CD4-positive, alpha-beta memory T cell (primary cell): Measurements from ENCODE around the gene SH3BP2. TPM values are rescaled to one million over a fixed set of nuclear protein-coding genes. Genes with fewer than 3 reads are reported as not detected.

Experiments used
- CTCF ChIA-PET: fragments of 350-600 bp; sonication (Branson Sonifier 250); formaldehyde crosslinking; loops from one replicate; lab custom pipeline; 2021; ENCODE audit warnings: inconsistent platforms; ENCODE audit not compliant: partially characterized antibody; lab: Charles Lee
- POLR2A ChIA-PET: fragments of 350-600 bp; sonication (Branson Sonifier 250); formaldehyde crosslinking; loops from one replicate; lab custom pipeline; 2021; ENCODE audit not compliant: partially characterized antibody; lab: Charles Lee
- DNase-seq, 5 donors: peaks; one replicate each; pipeline versions ENCODE4 v3.0.0 to v3.0.0-alpha.2; 2020 to 2022; ENCODE audit warnings: mixed read lengths in 1 of 5
- H3K27ac ChIP-seq: one replicate; pipeline ENCODE4 v1.7.0; 2013; ENCODE audit warnings: low read depth, low read length
- H3K27me3 ChIP-seq: 2 replicates; pipeline ENCODE4 v1.7.0; 2013; ENCODE audit warnings: mild to moderate bottlenecking, low read length, moderate library complexity; ENCODE audit not compliant: insufficient read depth
- H3K36me3 ChIP-seq: 2 replicates; pipeline ENCODE4 v1.7.0; 2013; ENCODE audit warnings: mild to moderate bottlenecking, low read length, moderate library complexity; ENCODE audit not compliant: insufficient read depth
- H3K4me1 ChIP-seq: 2 replicates; pipeline ENCODE4 v1.7.0; 2013; ENCODE audit warnings: mild to moderate bottlenecking, low read length, moderate library complexity; ENCODE audit not compliant: insufficient read depth
- H3K4me3 ChIP-seq, 2 donors: one replicate each; pipeline ENCODE4 v1.7.0; 2013; ENCODE audit warnings: low read length in 2 of 2, mild to moderate bottlenecking in 1 of 2
- H3K9me3 ChIP-seq, 2 donors: one replicate each; pipeline ENCODE4 v1.7.0; 2013; ENCODE audit warnings: low read length in 2 of 2, control low read depth in 1 of 2; ENCODE audit not compliant: control insufficient read depth in 1 of 2
- H3K27ac Mint-ChIP-seq, 7 donors: one replicate each; pipeline ENCODE4 v1.8.0; 2020 to 2021; ENCODE audit warnings: mixed read lengths in 7 of 7, mild to moderate bottlenecking in 6 of 7, inconsistent platforms in 3 of 7, moderate library complexity in 3 of 7
- H3K27me3 Mint-ChIP-seq, 2 donors: one replicate each; pipeline ENCODE4 v1.8.0; 2020 to 2021; ENCODE audit warnings: mixed read lengths in 2 of 2
- H3K36me3 Mint-ChIP-seq, 2 donors: one replicate each; pipeline ENCODE4 v1.8.0; 2020 to 2021; ENCODE audit warnings: mixed read lengths in 2 of 2, inconsistent platforms in 1 of 2, mild to moderate bottlenecking in 1 of 2
- H3K4me1 Mint-ChIP-seq, 4 donors: one replicate each; pipeline ENCODE4 v1.8.0; 2020 to 2021; ENCODE audit warnings: mixed read lengths in 4 of 4, mild to moderate bottlenecking in 1 of 4
- H3K4me3 Mint-ChIP-seq, 8 donors: one replicate each; pipeline ENCODE4 v1.8.0; 2020 to 2021; ENCODE audit warnings: mixed read lengths in 8 of 8, mild to moderate bottlenecking in 7 of 8, moderate library complexity in 6 of 8, inconsistent platforms in 3 of 8
- H3K9me3 Mint-ChIP-seq, 8 donors: one replicate each; pipeline ENCODE4 v1.8.0; 2020 to 2021; ENCODE audit warnings: mixed read lengths in 8 of 8, mild to moderate bottlenecking in 5 of 8, inconsistent platforms in 3 of 8, moderate library complexity in 1 of 8
- intact Hi-C: fragments of 100-400 bp; cut with micrococcal nuclease; formaldehyde crosslinking; loops from one replicate; pipeline ENCODE4 v1.15.1; 2023
- polyA plus RNA-seq, 2 donors: library from polyadenylated mRNA; unstranded; fragments of 300-500 nt; fragmentation: Illumina TruSeq; gene quantifications; one replicate each; pipeline ENCODE4 v1.2.3, GENCODE V29; 2021
- total RNA-seq, 2 experiments: library from RNA; stranded (reverse); gene quantifications; one replicate each; pipeline ENCODE4 v1.2.3, GENCODE V29; 2021

The SH3BP2 gene
- total and polyA plus RNA-seq, 4 experiments from 2014 or later = 3.8 to 44.3 (median 27.1) TPM

- CTCF ChIA-PET = no interaction called here
- H3K4me1 ChIP-seq = peaks cover 69% of the 10 kb centered on the region
- no peak for DNase-seq
- no peaks in the 10 kb centered on the region for H3K9me3 ChIP-seq
- no peaks in the 10 kb centered on the region for H3K27me3 ChIP-seq
- POLR2A ChIA-PET = interaction anchor here (1.3 kb wide), 1 partner anchor 72 kb away, joined by 3 read pairs; no protein-coding TSS in a partner anchor
- peaks cover 0 to 1% (median 0%) of the 10 kb centered on the region in 8 donors for H3K9me3 Mint-ChIP-seq
- H3K36me3 Mint-ChIP-seq = peaks cover 0 to 13% of the 10 kb centered on the region in 2 donors
- peak overlapping the region in 2 of 7 donors; percentile 23 to 35 for H3K27ac Mint-ChIP-seq
- H3K27ac ChIP-seq = no peak overlapping the region
- peaks cover 42 to 83% (median 62%) of the 10 kb centered on the region in 4 donors for H3K4me1 Mint-ChIP-seq
- no peak overlapping the region for H3K4me3 ChIP-seq
- H3K4me3 Mint-ChIP-seq = no peak overlapping the region
- H3K36me3 ChIP-seq = no peaks in the 10 kb centered on the region
- intact Hi-C loops = no loop called here
- H3K27me3 Mint-ChIP-seq = no peaks in the 10 kb centered on the region
Observed at GRCh38 chr4:2870082-2870481, 77.2 kb downstream of the SH3BP2 start.

- H3K4me3 Mint-ChIP-seq = peak overlapping the region in 1 of 8 donors; percentile 12
- ChIA-PET POLR2A (interaction anchor here (0.8 to 1.5 kb wide), 3 partner anchors 9 to 33 kb away, joined by 3 to 6 read pairs (median 3); no protein-coding TSS in a partner anchor), CTCF (interaction anchor here (0.8 to 2.0 kb wide), 8 partner anchors 8 to 115 kb away, joined by 3 to 8 read pairs (median 4); partner anchors contain the start of gene TNIP2)
- intact Hi-C loops = no loop called here
- Histone ChIP-seq H3K27me3 (no peaks in the 10 kb centered on the region), H3K4me1 (peaks cover 62% of the 10 kb centered on the region), H3K9me3 (no peaks in the 10 kb centered on the region), H3K27ac (no peak overlapping the region), H3K4me3 (no peak overlapping the region), H3K36me3 (peaks cover 8% of the 10 kb centered on the region)
- no peaks in the 10 kb centered on the region for H3K9me3 Mint-ChIP-seq
- peaks cover 0 to 22% of the 10 kb centered on the region in 2 donors for H3K36me3 Mint-ChIP-seq
- DNase-seq = no peak
- no peaks in the 10 kb centered on the region for H3K27me3 Mint-ChIP-seq
- H3K4me1 Mint-ChIP-seq = peaks cover 40 to 84% (median 59%) of the 10 kb centered on the region in 4 donors
- H3K27ac Mint-ChIP-seq = peak overlapping the region in 6 of 7 donors; percentile 20 to 66 (median 42)
Observed at GRCh38 chr4:2871466-2871865, 78.6 kb downstream of the SH3BP2 start.

- Mint-ChIP-seq H3K4me3 (peak overlapping the region in 2 of 8 donors; percentile 1 to 12), H3K36me3 (peaks cover under 1 to 22% of the 10 kb centered on the region in 2 donors), H3K27ac (peak overlapping the region; percentile 19 to 66 (median 40)), H3K4me1 (peaks cover 38 to 80% (median 57%) of the 10 kb centered on the region in 4 donors), H3K27me3 (no peaks in the 10 kb centered on the region), H3K9me3 (no peaks in the 10 kb centered on the region)
- H3K9me3 ChIP-seq = no peaks in the 10 kb centered on the region
- no peaks in the 10 kb centered on the region for H3K27me3 ChIP-seq
- no peak for DNase-seq
- peaks cover 57% of the 10 kb centered on the region for H3K4me1 ChIP-seq
- ChIA-PET CTCF (interaction anchor here (0.8 to 2.0 kb wide), 8 partner anchors 8 to 116 kb away, joined by 3 to 8 read pairs (median 4); partner anchors contain the start of gene TNIP2), POLR2A (interaction anchor here (0.8 to 1.5 kb wide), 3 partner anchors 9 to 34 kb away, joined by 3 to 6 read pairs (median 3); no protein-coding TSS in a partner anchor)
- intact Hi-C loops = no loop called here
- H3K36me3 ChIP-seq = peaks cover 9% of the 10 kb centered on the region
- H3K27ac ChIP-seq = no peak overlapping the region
- no peak overlapping the region for H3K4me3 ChIP-seq
Observed at GRCh38 chr4:2871911-2872310, 79.0 kb downstream of the SH3BP2 start.

- peaks cover 32 to 77% (median 57%) of the 10 kb centered on the region in 4 donors for H3K4me1 Mint-ChIP-seq
- Histone ChIP-seq H3K27ac (no peak overlapping the region), H3K36me3 (peaks cover 15% of the 10 kb centered on the region), H3K9me3 (no peaks in the 10 kb centered on the region), H3K4me3 (no peak overlapping the region), H3K27me3 (no peaks in the 10 kb centered on the region), H3K4me1 (peaks cover 43% of the 10 kb centered on the region)
- intact Hi-C loops = no loop called here
- peaks cover 12 to 32% of the 10 kb centered on the region in 2 donors for H3K36me3 Mint-ChIP-seq
- ChIA-PET POLR2A (interaction anchor here (1.1 kb wide), 1 partner anchor 8 kb away, joined by 3 read pairs; no protein-coding TSS in a partner anchor), CTCF (interaction anchor here (1.1 to 1.4 kb wide), 2 partner anchors 87 to 110 kb away, joined by 3 read pairs; no protein-coding TSS in a partner anchor)
- no peak for DNase-seq
- no peaks in the 10 kb centered on the region for H3K9me3 Mint-ChIP-seq
- peak overlapping the region in 3 of 7 donors; percentile 4 to 21 (median 18) for H3K27ac Mint-ChIP-seq
- H3K4me3 Mint-ChIP-seq = no peak overlapping the region
- no peaks in the 10 kb centered on the region for H3K27me3 Mint-ChIP-seq
Observed at GRCh38 chr4:2873329-2873728, 80.4 kb downstream of the SH3BP2 start.

- CTCF ChIA-PET = interaction anchor here (1.1 kb wide), 1 partner anchor 18 kb away, joined by 3 read pairs; no protein-coding TSS in a partner anchor
- Mint-ChIP-seq H3K9me3 (no peaks in the 10 kb centered on the region), H3K27me3 (no peaks in the 10 kb centered on the region), H3K4me3 (no peak overlapping the region), H3K4me1 (peaks cover 22 to 69% (median 48%) of the 10 kb centered on the region in 4 donors), H3K36me3 (peaks cover 17 to 43% of the 10 kb centered on the region in 2 donors), H3K27ac (no peak overlapping the region)
- Histone ChIP-seq H3K27me3 (no peaks in the 10 kb centered on the region), H3K4me1 (peaks cover 28% of the 10 kb centered on the region), H3K27ac (no peak overlapping the region), H3K4me3 (no peak overlapping the region), H3K9me3 (no peaks in the 10 kb centered on the region), H3K36me3 (peaks cover 23% of the 10 kb centered on the region)
- intact Hi-C loops = no loop called here
- POLR2A ChIA-PET = no interaction called here
- DNase-seq = no peak
Observed at GRCh38 chr4:2874861-2875260, 82.0 kb downstream of the SH3BP2 start.

GRCh38 chr4:2875556-2875955 is 82.7 kb downstream of the SH3BP2 start:
- peaks cover 19 to 65% (median 43%) of the 10 kb centered on the region in 4 donors for H3K4me1 Mint-ChIP-seq
- POLR2A ChIA-PET = no interaction called here
- peaks cover 27% of the 10 kb centered on the region for H3K36me3 ChIP-seq

GRCh38 chr4:2878346-2878745 is 85.5 kb downstream of the SH3BP2 start:
- Mint-ChIP-seq H3K4me3 (no peak overlapping the region), H3K27ac (peak overlapping the region in 6 of 7 donors; percentile 14 to 90 (median 61)), H3K36me3 (peaks cover 26 to 57% of the 10 kb centered on the region in 2 donors), H3K4me1 (peaks cover 7 to 43% (median 29%) of the 10 kb centered on the region in 4 donors), H3K27me3 (no peaks in the 10 kb centered on the region), H3K9me3 (no peaks in the 10 kb centered on the region)
- no peak overlapping the region for H3K4me3 ChIP-seq
- no peak overlapping the region for H3K27ac ChIP-seq
- intact Hi-C loops = no loop called here
- peaks cover 7% of the 10 kb centered on the region for H3K4me1 ChIP-seq
- H3K36me3 ChIP-seq = peaks cover 33% of the 10 kb centered on the region
- CTCF ChIA-PET = no interaction called here
- no peaks in the 10 kb centered on the region for H3K9me3 ChIP-seq
- H3K27me3 ChIP-seq = no peaks in the 10 kb centered on the region
- DNase-seq = no peak
- POLR2A ChIA-PET = interaction anchor here (0.8 kb wide), 1 partner anchor 31 kb away, joined by 3 read pairs; no protein-coding TSS in a partner anchor

More at GRCh38 chr4:2875556-2875955, 82.7 kb downstream of the SH3BP2 start:
- CTCF ChIA-PET = interaction anchor here (1.1 kb wide), 1 partner anchor 18 kb away, joined by 3 read pairs; no protein-coding TSS in a partner anchor
- H3K4me3 ChIP-seq = no peak overlapping the region
- peak overlapping the region in 5 of 7 donors; percentile 17 to 46 (median 37) for H3K27ac Mint-ChIP-seq
- DNase-seq = no peak
- H3K27me3 ChIP-seq = no peaks in the 10 kb centered on the region
- H3K9me3 Mint-ChIP-seq = no peaks in the 10 kb centered on the region
- no peak overlapping the region for H3K27ac ChIP-seq
- H3K4me3 Mint-ChIP-seq = no peak overlapping the region
- intact Hi-C loops = no loop called here
- H3K27me3 Mint-ChIP-seq = no peaks in the 10 kb centered on the region
- peaks cover 20 to 46% of the 10 kb centered on the region in 2 donors for H3K36me3 Mint-ChIP-seq
- H3K4me1 ChIP-seq = peaks cover 26% of the 10 kb centered on the region
- H3K9me3 ChIP-seq = no peaks in the 10 kb centered on the region
